A549 (cell line): ENCODE data around the gene TNFAIP3. TPM values are rescaled to one million over a fixed set of nuclear protein-coding genes. Genes with fewer than 3 reads are reported as not detected.

Experiments
- ATAC-seq, 2 experiments: fragments of 200-7000 bp in 1 of 2; fragments of >200 bp in 1 of 2; cut with Nextera tagmentation in 1 of 2; cut with Tn5 transposase in 1 of 2; 3 replicates each; pipeline versions ENCODE4 v1.8.0 to v1.9.1; 2018 to 2020; ENCODE audit warnings: mild to moderate bottlenecking in 1 of 2, moderate library complexity in 1 of 2
- CTCF ChIA-PET: fragments of 300-600 bp; sonication (Branson Sonifier 250); formaldehyde crosslinking; extraction: SDS; loops from one replicate; lab custom pipeline; 2021; ENCODE audit warnings: antibody characterized with exemption, inconsistent platforms; lab: Yijun Ruan, JAX
- POLR2A ChIA-PET: fragments of 350-600 bp; formaldehyde crosslinking; extraction: SDS; loops from one replicate; lab custom pipeline; 2021; ENCODE audit warnings: antibody characterized with exemption, inconsistent platforms; lab: Yijun Ruan, JAX
- DNase-seq, 2 experiments: peaks; one replicate each; pipeline versions ENCODE4 v3.0.0 to v3.0.0-alpha.2; 2011 to 2016; ENCODE audit warnings: low read depth in 1 of 2, low spot score in 1 of 2
- FAIRE-seq: peaks from 2 replicates; lab custom pipeline; 2011; peaks lifted over from hg19 to GRCh38; lab: Jason Lieb, UNC
- H3K27ac ChIP-seq, 2 experiments: fragments of >200 bp; sonication (Bioruptor Twin); formaldehyde crosslinking; 3 replicates each; pipeline ENCODE4 v1.5.1; 2016 to 2017
- H3K4me1 ChIP-seq: fragments of >200 bp; sonication (Bioruptor Twin); formaldehyde crosslinking; 3 replicates; pipeline ENCODE4 v1.6.1; 2016
- H3K4me2 ChIP-seq: fragments of >200 bp; sonication (Bioruptor Twin); formaldehyde crosslinking; 3 replicates; pipeline ENCODE4 v1.6.1; 2016
- H3K4me3 ChIP-seq: fragments of >200 bp; sonication (Bioruptor Twin); formaldehyde crosslinking; 3 replicates; pipeline ENCODE4 v1.5.1; 2016
- H3K9me3 ChIP-seq: fragments of >200 bp; sonication (Bioruptor Twin); formaldehyde crosslinking; 3 replicates; pipeline ENCODE4 v1.6.1; 2016
- ATOH8 ChIP-seq: fragments of 250-450 bp; sonication (Bioruptor Pico); IDR thresholded peaks from 2 replicates; pipeline ENCODE4 v1.5.0; 2020; ENCODE audit warnings: low read depth, mild to moderate bottlenecking, moderate library complexity
- BCL3 ChIP-seq: fragments of >200 bp; sonication (Bioruptor Twin); formaldehyde crosslinking; IDR thresholded peaks from 3 replicates; pipeline ENCODE4 v1.6.1; 2016
- CBX2 ChIP-seq: fragments of 200-600 bp; sonication (generic); IDR thresholded peaks from 2 replicates; pipeline ENCODE4 v1.6.1; 2016; ENCODE audit warnings: low read depth, mild to moderate bottlenecking, borderline replicate concordance
- CBX8 ChIP-seq: fragments of 200-600 bp; sonication (generic); IDR thresholded peaks from 2 replicates; pipeline ENCODE4 v1.6.1; 2016
- CEBPB ChIP-seq, 2 experiments: fragments of >200 bp in 1 of 2; sonication (Bioruptor Twin) in 1 of 2; formaldehyde crosslinking in 1 of 2; IDR thresholded peaks; 2 replicates each; pipeline ENCODE4 v1.6.1; 2012 to 2016
- EHF ChIP-seq: fragments of 250-450 bp; sonication (Bioruptor Pico); IDR thresholded peaks from 2 replicates; pipeline ENCODE4 v1.5.0; 2020; ENCODE audit warnings: mild to moderate bottlenecking
- EHMT2 ChIP-seq: fragments of 200-600 bp; sonication (generic); IDR thresholded peaks from 2 replicates; pipeline ENCODE4 v1.6.1; 2016; ENCODE audit warnings: antibody characterized with exemption, low read depth, mild to moderate bottlenecking, moderate library complexity
- FOSB ChIP-seq: fragments of 250-450 bp; sonication (Bioruptor Pico); IDR thresholded peaks from 2 replicates; pipeline ENCODE4 v1.5.0; 2020; ENCODE audit warnings: mild to moderate bottlenecking, moderate library complexity
- FOSL2 ChIP-seq, 2 experiments: fragments of 450-650 bp in 1 of 2; fragments of >200 bp in 1 of 2; sonication (Bioruptor Twin) in 1 of 2; formaldehyde crosslinking; IDR thresholded peaks; 2 replicates each; pipeline versions ENCODE4 v1.5.0 to v1.6.1; 2016 to 2020; ENCODE audit warnings: mild to moderate bottlenecking in 1 of 2, moderate library complexity in 1 of 2
- FOXS1 ChIP-seq: fragments of 250-450 bp; sonication (Bioruptor Pico); IDR thresholded peaks from 2 replicates; pipeline ENCODE4 v1.5.0; 2020; ENCODE audit warnings: mild to moderate bottlenecking, moderate library complexity
- GATA3 ChIP-seq: IDR thresholded peaks from 2 replicates; pipeline ENCODE4 v1.6.1; 2012; ENCODE audit warnings: borderline replicate concordance
- HDAC2 ChIP-seq: fragments of 200-600 bp; sonication (generic); IDR thresholded peaks from 2 replicates; pipeline ENCODE4 v1.6.1; 2016
- HES2 ChIP-seq: fragments of >200 bp; sonication (Bioruptor Twin); formaldehyde crosslinking; IDR thresholded peaks from 2 replicates; pipeline ENCODE4 v1.6.1; 2016
- HOXA7 ChIP-seq: fragments of 250-450 bp; sonication (Bioruptor Pico); IDR thresholded peaks from 2 replicates; pipeline ENCODE4 v1.5.0; 2020; ENCODE audit warnings: mild to moderate bottlenecking, moderate library complexity
- MAFK ChIP-seq: fragments of 450-650 bp; IDR thresholded peaks from 2 replicates; pipeline ENCODE4 v1.6.1; 2014; ENCODE audit not compliant: partially characterized antibody
- MAZ ChIP-seq: fragments of 150-350 bp; IDR thresholded peaks from 2 replicates; pipeline ENCODE4 v1.6.1; 2014; ENCODE audit warnings: antibody characterized with exemption, low read depth, low read length, borderline replicate concordance
- NFE2L2 ChIP-seq: fragments of 150-350 bp; conservative IDR thresholded peaks from 2 replicates; pipeline ENCODE4 v1.6.1; 2014; ENCODE audit warnings: low read length
- NR3C1 ChIP-seq: fragments of >200 bp; sonication (Bioruptor Twin); formaldehyde crosslinking; IDR thresholded peaks from 3 replicates; pipeline ENCODE4 v1.6.1; 2017
- POLR2AphosphoS2 ChIP-seq: conservative IDR thresholded peaks from 2 replicates; pipeline ENCODE4 v1.6.1; 2012; ENCODE audit warnings: low read length, improper control_type of control experiment, inconsistent platforms
- RARB ChIP-seq: fragments of 250-450 bp; sonication (Bioruptor Pico); IDR thresholded peaks from 2 replicates; pipeline ENCODE4 v1.8.0; 2021; ENCODE audit warnings: mild to moderate bottlenecking, moderate library complexity
- RFX5 ChIP-seq: fragments of 450-650 bp; IDR thresholded peaks from 2 replicates; pipeline ENCODE4 v1.7.1; 2014; ENCODE audit warnings: antibody characterized with exemption, mild to moderate bottlenecking, moderate library complexity
- RNF2 ChIP-seq: fragments of 200-600 bp; sonication (generic); IDR thresholded peaks from 2 replicates; pipeline ENCODE4 v1.6.1; 2016; ENCODE audit warnings: low read depth, mild to moderate bottlenecking, antibody characterized with exemption, moderate library complexity, borderline replicate concordance
- TFCP2L1 ChIP-seq: fragments of 250-450 bp; sonication (Bioruptor Pico); IDR thresholded peaks from 2 replicates; pipeline ENCODE4 v1.5.0; 2021; ENCODE audit warnings: mild to moderate bottlenecking
- USF2 ChIP-seq: fragments of 450-650 bp; IDR thresholded peaks from 2 replicates; pipeline ENCODE4 v1.6.1; 2014; ENCODE audit warnings: antibody characterized with exemption
- ZFP36 ChIP-seq: fragments of 450-650 bp; IDR thresholded peaks from 2 replicates; pipeline ENCODE4 v1.6.1; 2014; ENCODE audit warnings: borderline replicate concordance; ENCODE audit not compliant: partially characterized antibody
- ZNF302 ChIP-seq: fragments of 250-450 bp; sonication (Bioruptor Pico); IDR thresholded peaks from 2 replicates; pipeline ENCODE4 v1.9.0; 2021; ENCODE audit warnings: inconsistent platforms, mild to moderate bottlenecking, moderate library complexity
- ZSCAN20 ChIP-seq: fragments of 250-450 bp; sonication (Bioruptor Pico); IDR thresholded peaks from 2 replicates; pipeline ENCODE4 v1.8.0; 2022; ENCODE audit warnings: mild to moderate bottlenecking, moderate library complexity
- WGBS: methylation state at CpG from one replicate; pipeline ENCODE4 v1.1.6; 2017; ENCODE audit errors: missing lambda C conversion rate; 5-methylcytosine and 5-hydroxymethylcytosine counted together
- polyA plus RNA-seq, 4 experiments: library from polyadenylated mRNA; depleted of rRNA in 3 of 4; stranded (reverse); fragments of >200 nt; fragmentation: RNase III in 1 of 4; extraction: RNeasy Plus Mini Kit Qiagen cat#74134 plus additional on column Dnase treatment in 1 of 4; gene quantifications; 2 replicates in 3 of 4; 3 replicates in 1 of 4; pipeline ENCODE4 v1.2.3, GENCODE V29; 2011 to 2017

The TNFAIP3 gene
- polyA plus RNA-seq, 2 of the 4 experiments (the other 2 are of a cell fraction), result 2.7 to 8.5 TPM

GRCh38 chr6:137909533-137909932 lies 42.5 kb downstream of the TNFAIP3 start:
- no peak for ATAC-seq
- no peak for FAIRE-seq
- POLR2A ChIA-PET, result no interaction called here
- Histone ChIP-seq H3K27ac (no peak overlapping the region), H3K4me1 (peaks cover 5% of the 10 kb centered on the region; the same call in 2 of the 3 replicates), H3K4me2 (no peak overlapping the region), H3K4me3 (no peak overlapping the region), H3K9me3 (peaks cover 6% of the 10 kb centered on the region; the same call in 1 of the 3 replicates)
- TF ChIP-seq GATA3 (no peak), CBX2 (no peak), ATOH8 (no peak), NR3C1 (no peak), BCL3 (no peak), MAFK (no peak), HOXA7 (CRISPR knock-in tag) (no peak), MAZ (no peak), FOXS1 (no peak), HES2 (no peak), ZSCAN20 (CRISPR knock-in tag) (no peak), CBX8 (no peak), EHF (CRISPR knock-in tag) (no peak), EHMT2 (no peak), ZNF302 (CRISPR knock-in tag) (no peak)
- no peak for DNase-seq
- WGBS, result 66% methylated on average over 3 of the region's 3 CpGs
- CTCF ChIA-PET, result no interaction called here

GRCh38 chr6:137910424-137910834 lies 43.4 kb downstream of the TNFAIP3 start:
- no peak overlapping the region for H3K27ac ChIP-seq
- ATAC-seq (no peak), DNase-seq (no peak), FAIRE-seq (no peak)
- H3K4me3 ChIP-seq, result no peak overlapping the region
- CTCF ChIA-PET, result interaction anchor here (0.6 kb wide), 1 partner anchor 1358 kb away, joined by 3 read pairs; no protein-coding TSS in a partner anchor
- 40% methylated on average over 1 of the region's 1 CpG for WGBS
- H3K4me1 ChIP-seq, result no peaks in the 10 kb centered on the region
- TF ChIP-seq EHMT2, result no peak
- no peak for TF ChIP-seq TFCP2L1
- no peak for TF ChIP-seq CEBPB (IDR thresholded peaks at IDR 0.05)
- no peak for TF ChIP-seq RFX5
- TF ChIP-seq NFE2L2, result no peak
- TF ChIP-seq, all 56 proteins: peak for 0
- H3K9me3 ChIP-seq, result peaks cover 8% of the 10 kb centered on the region; the same call in 1 of the 3 replicates
- POLR2A ChIA-PET, result no interaction called here
- no peak overlapping the region for H3K4me2 ChIP-seq

- H3K4me1 ChIP-seq, result no peaks in the 10 kb centered on the region
- H3K4me2 ChIP-seq, result no peak overlapping the region
- ChIA-PET CTCF (interaction anchor here (0.6 to 1.3 kb wide), 2 partner anchors 23 to 1357 kb away, joined by 3 read pairs; no protein-coding TSS in a partner anchor), POLR2A (no interaction called here)
- TF ChIP-seq RNF2, result no peak
- TF ChIP-seq POLR2AphosphoS2, result no peak
- TF ChIP-seq NR3C1, result no peak
- no peak for TF ChIP-seq USF2
- TF ChIP-seq MAZ, result no peak
- TF ChIP-seq FOSB, result no peak
- no peak for TF ChIP-seq FOSL2 (IDR thresholded peaks at IDR 0.05)
- TF ChIP-seq FOSL2 (CRISPR knock-in tag; IDR thresholded peaks at IDR 0.05), result no peak
- TF ChIP-seq HDAC2, result no peak
- no peak for TF ChIP-seq ATOH8
- TF ChIP-seq ZSCAN20 (CRISPR knock-in tag), result no peak
- no peak for TF ChIP-seq ZFP36
- TF ChIP-seq RARB (CRISPR knock-in tag), result no peak
- no peak for TF ChIP-seq NFE2L2
- TF ChIP-seq GATA3, result no peak
- TF ChIP-seq FOXS1, result no peak
- DNase-seq (no peak), ATAC-seq (no peak), FAIRE-seq (no peak)
- H3K27ac ChIP-seq, result no peak overlapping the region
- WGBS, result 80% methylated on average over 6 of the region's 6 CpGs
- peaks cover 8% of the 10 kb centered on the region; the same call in 1 of the 3 replicates for H3K9me3 ChIP-seq
- H3K4me3 ChIP-seq, result no peak overlapping the region
These were observed 43.9 kb downstream of the TNFAIP3 start for GRCh38 chr6:137910843-137911456.
